Left lung (tissue), 10 donors: ENCODE data around the gene TSFM. TPM values are rescaled to one million over a fixed set of nuclear protein-coding genes. Genes with fewer than 3 reads are reported as not detected.
A peak's percentile ranks its signal among the peaks of the same experiment; 100 is the strongest.

Experiments
- ATAC-seq: fragments of 200-7000 bp; cut with Tn5 transposase; one replicate; pipeline ENCODE4 v1.9.1; 2020; ENCODE audit warnings: moderate library complexity
- DNase-seq, 4 donors: peaks; one replicate each; pipeline ENCODE4 v3.0.0-alpha.2; 2013 to 2020
- H3K27ac ChIP-seq, 2 donors: fragments of 200-600 bp; sonication (generic) in 1 of 2; one replicate each; pipeline versions ENCODE4 v1.5.0 to v1.8.0; 2020 to 2021
- H3K27me3 ChIP-seq, 2 donors: fragments of 200-600 bp; sonication (generic) in 1 of 2; one replicate each; pipeline versions ENCODE4 v1.5.0 to v1.8.0; 2020 to 2021
- H3K36me3 ChIP-seq, 2 donors: fragments of 200-600 bp; sonication (generic) in 1 of 2; one replicate each; pipeline versions ENCODE4 v1.5.0 to v1.8.0; 2020 to 2021
- H3K4me1 ChIP-seq, 2 donors: fragments of 200-600 bp; one replicate each; pipeline ENCODE4 v1.8.0; 2021
- H3K4me3 ChIP-seq, 2 donors: fragments of 200-600 bp; sonication (generic) in 1 of 2; one replicate each; pipeline versions ENCODE4 v1.5.0 to v1.8.0; 2020 to 2021; ENCODE audit warnings: mild to moderate bottlenecking in 1 of 2
- H3K9me3 ChIP-seq, 2 donors: fragments of 200-600 bp; sonication (generic) in 1 of 2; one replicate each; pipeline versions ENCODE4 v1.5.0 to v1.8.0; 2020 to 2021
- intact Hi-C, 2 donors: fragments of 100-400 bp; cut with DNase I; formaldehyde crosslinking; loops; one replicate each; pipeline versions ENCODE4 v1.11.2 to v1.14.2; 2022
- polyA plus RNA-seq, 6 donors: library from polyadenylated mRNA; unstranded; fragments of 120-200 nt; gene quantifications; one replicate each; pipeline ENCODE4 v1.2.1, GENCODE V29; 2013; ENCODE audit not compliant: insufficient read length in 6 of 6
- total RNA-seq, 2 donors: library from RNA; stranded (reverse); fragmentation: NEBNext Ultra II Directional; extraction: Animal tissue kit (Norgen Biotek cat#: 25700); gene quantifications; one replicate each; pipeline ENCODE4 v1.2.1, GENCODE V29; 2021
- TF ChIP-seq, protein P1 (sequence below), 2 donors: fragments of 200-600 bp; sonication (generic) in 1 of 2; IDR thresholded peaks; one replicate each; pipeline versions ENCODE4 v1.5.0 to v1.8.0; 2021; ENCODE audit warnings: antibody characterized with exemption in 2 of 2
- donor health status: DM: no; HTN: yes; CAD: no.
- donor health status: DM: no; HTN: no; CAD: no.

Gene TSFM
- total and polyA plus RNA-seq, 8 donors = 25.6 to 35.3 (median 30.7) TPM

DNA sequence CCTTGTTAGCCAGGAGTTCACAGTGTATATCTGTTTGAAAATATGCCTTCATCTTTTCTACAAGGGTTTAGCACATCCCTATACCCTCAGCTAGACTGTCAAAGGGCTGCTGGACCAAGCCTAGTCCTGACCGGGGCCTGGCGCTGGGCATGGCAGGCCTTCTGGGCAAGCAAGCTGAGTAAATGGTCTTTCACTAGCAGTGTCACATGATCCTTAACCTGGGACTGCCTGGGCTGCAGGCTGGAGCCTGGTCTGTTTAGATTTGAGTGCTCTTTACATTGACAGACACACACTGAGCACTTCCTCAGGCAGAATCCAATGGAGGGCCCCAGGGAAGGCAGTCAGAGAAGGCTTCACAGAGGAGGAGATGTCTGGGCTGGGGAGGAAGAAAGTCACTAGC lies 42.9 kb downstream of the TSFM start:
- intact Hi-C loops = loop anchor here in 1 of 2 donors (10.0 kb wide), 1 partner anchor 69 kb away; no protein-coding TSS in a partner anchor
- no peak for ATAC-seq
- peak overlapping the region in 1 of 2 donors; percentile 55 for H3K27ac ChIP-seq

DNA sequence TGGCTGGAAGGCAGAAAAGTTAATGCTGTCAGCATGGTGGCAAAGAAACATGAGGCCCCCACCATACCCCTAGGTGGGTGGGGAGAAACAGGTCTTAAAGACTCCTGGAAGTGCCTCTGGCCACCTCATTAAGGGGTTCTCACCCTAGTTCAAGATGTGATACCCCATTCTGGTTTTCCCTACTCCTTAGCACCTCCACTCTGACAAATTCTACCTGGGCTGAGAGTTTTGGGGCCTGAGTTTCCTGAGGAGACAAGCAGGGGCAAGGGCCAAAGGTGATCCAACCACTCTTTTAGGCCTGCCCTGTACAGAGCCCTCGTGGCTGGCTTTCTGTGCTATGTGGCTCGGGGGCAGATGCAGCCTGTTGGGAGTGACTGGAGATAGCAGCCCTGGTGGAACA lies 43.8 kb downstream of the TSFM start:
- H3K9me3 ChIP-seq = no peaks in the 10 kb centered on the region
- H3K36me3 ChIP-seq = peaks cover 26 to 81% of the 10 kb centered on the region in 2 donors
- peaks cover 21 to 52% of the 10 kb centered on the region in 2 donors for H3K4me1 ChIP-seq
- H3K27ac ChIP-seq = peak overlapping the region in 1 of 2 donors; percentile 55
- no peaks in the 10 kb centered on the region for H3K27me3 ChIP-seq
- ATAC-seq (no peak), DNase-seq (no peak)
- intact Hi-C loops = loop anchor here in 1 of 2 donors (10.0 kb wide), 1 partner anchor 68 kb away; no protein-coding TSS in a partner anchor
- no peak overlapping the region for H3K4me3 ChIP-seq
- TF ChIP-seq, protein P1, sequence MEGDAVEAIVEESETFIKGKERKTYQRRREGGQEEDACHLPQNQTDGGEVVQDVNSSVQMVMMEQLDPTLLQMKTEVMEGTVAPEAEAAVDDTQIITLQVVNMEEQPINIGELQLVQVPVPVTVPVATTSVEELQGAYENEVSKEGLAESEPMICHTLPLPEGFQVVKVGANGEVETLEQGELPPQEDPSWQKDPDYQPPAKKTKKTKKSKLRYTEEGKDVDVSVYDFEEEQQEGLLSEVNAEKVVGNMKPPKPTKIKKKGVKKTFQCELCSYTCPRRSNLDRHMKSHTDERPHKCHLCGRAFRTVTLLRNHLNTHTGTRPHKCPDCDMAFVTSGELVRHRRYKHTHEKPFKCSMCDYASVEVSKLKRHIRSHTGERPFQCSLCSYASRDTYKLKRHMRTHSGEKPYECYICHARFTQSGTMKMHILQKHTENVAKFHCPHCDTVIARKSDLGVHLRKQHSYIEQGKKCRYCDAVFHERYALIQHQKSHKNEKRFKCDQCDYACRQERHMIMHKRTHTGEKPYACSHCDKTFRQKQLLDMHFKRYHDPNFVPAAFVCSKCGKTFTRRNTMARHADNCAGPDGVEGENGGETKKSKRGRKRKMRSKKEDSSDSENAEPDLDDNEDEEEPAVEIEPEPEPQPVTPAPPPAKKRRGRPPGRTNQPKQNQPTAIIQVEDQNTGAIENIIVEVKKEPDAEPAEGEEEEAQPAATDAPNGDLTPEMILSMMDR (IDR thresholded peaks at IDR 0.05) = no peak

More for the DNA sequence above, 42.9 kb downstream of the TSFM start:
- Histone ChIP-seq H3K9me3 (no peaks in the 10 kb centered on the region), H3K36me3 (peaks cover 26 to 90% of the 10 kb centered on the region in 2 donors), H3K4me1 (peaks cover 12 to 43% of the 10 kb centered on the region in 2 donors), H3K4me3 (no peak overlapping the region), H3K27me3 (no peaks in the 10 kb centered on the region)
- TF ChIP-seq, protein P1 (IDR thresholded peaks at IDR 0.05) = no peak
- no peak for DNase-seq

DNA sequence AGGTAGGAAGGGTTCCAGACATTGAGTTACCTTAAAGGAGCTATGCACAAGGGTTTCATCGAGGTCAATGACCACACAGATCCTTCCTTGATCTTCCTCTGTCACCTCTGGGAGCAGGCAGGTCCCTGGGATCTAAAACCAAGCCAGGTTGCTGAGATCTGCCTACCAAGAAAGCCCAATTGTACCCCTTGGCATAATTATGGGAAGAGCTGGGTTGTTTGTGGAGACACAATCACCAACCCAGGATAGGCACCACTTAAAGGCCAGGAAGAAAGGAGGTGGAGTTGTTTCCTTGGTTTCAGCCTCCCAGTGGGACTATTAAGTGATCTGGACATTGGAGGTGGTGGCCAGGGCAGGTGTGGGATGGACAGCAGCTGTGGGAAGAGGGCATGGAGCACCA lies 44.4 kb downstream of the TSFM start:
- H3K4me3 ChIP-seq = no peak overlapping the region
- DNase-seq = no peak
- intact Hi-C loops = loop anchor here in 1 of 2 donors (10.0 kb wide), 1 partner anchor 68 kb away; no protein-coding TSS in a partner anchor
- peaks cover 27 to 55% of the 10 kb centered on the region in 2 donors for H3K4me1 ChIP-seq
- no peak for ATAC-seq
- H3K27ac ChIP-seq = peak overlapping the region in 1 of 2 donors; percentile 55
- peaks cover 26 to 75% of the 10 kb centered on the region in 2 donors for H3K36me3 ChIP-seq
- no peaks in the 10 kb centered on the region for H3K9me3 ChIP-seq
- TF ChIP-seq, protein P1 (IDR thresholded peaks at IDR 0.05) = no peak
- H3K27me3 ChIP-seq = no peaks in the 10 kb centered on the region

DNA sequence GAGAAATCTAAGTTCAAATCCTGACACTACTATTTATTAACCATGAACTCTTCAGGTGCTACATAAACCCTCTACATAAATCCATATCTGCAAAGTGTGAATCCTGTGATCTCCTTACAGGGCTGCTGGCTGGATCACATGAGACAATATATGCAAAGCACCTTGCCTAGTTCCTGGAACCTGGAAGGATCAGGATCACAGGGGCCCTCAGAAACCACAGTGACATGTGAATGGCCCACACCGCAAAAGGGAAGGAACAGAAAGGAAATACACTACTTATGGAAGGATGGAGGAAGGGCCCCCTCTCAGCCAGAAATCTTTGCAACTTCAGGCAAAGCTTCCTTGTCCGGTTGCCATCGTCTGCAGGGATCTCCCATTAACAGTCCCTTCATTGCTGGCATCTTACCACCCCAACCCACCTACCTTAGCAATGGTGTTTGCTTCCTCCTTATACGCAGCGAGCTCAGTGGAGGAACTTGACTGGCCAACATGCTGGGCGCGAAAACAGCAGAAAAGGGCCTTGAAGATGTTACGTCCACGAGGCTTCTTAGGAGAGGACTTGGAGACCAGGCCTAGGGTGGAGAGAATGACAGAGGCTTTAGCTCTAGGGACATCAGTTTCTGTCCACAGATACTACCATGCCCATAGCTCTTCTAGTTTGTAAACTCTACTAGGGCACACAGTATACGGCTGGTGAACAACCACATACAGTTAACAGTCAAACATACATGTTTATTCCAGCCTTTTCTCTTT lies 46.6 kb downstream of the TSFM start:
- intact Hi-C loops = loop anchor here in 1 of 2 donors (10.0 kb wide), 1 partner anchor 66 kb away; no protein-coding TSS in a partner anchor

More for the DNA sequence above, 46.6 kb downstream of the TSFM start:
- Histone ChIP-seq H3K4me1 (peaks cover 48 to 58% of the 10 kb centered on the region in 2 donors), H3K36me3 (peaks cover 23 to 53% of the 10 kb centered on the region in 2 donors), H3K4me3 (no peak overlapping the region), H3K27ac (peak overlapping the region in 1 of 2 donors; percentile 60), H3K27me3 (no peaks in the 10 kb centered on the region), H3K9me3 (no peaks in the 10 kb centered on the region)
- no peak for DNase-seq
- TF ChIP-seq, protein P1 (IDR thresholded peaks at IDR 0.05) = no peak
- ATAC-seq = no peak
